Prostate gland (tissue), 2 donors: ENCODE results near the gene DLL4. TPM values are rescaled to one million over a fixed set of nuclear protein-coding genes. Genes with fewer than 3 reads are reported as not detected.

Experiments
- DNase-seq: peaks from one replicate; pipeline ENCODE4 v3.0.0-alpha.2; 2019; ENCODE audit warnings: low spot score
- H3K27ac ChIP-seq, 2 donors: fragments of 200-600 bp; sonication (generic); 2 replicates each; pipeline ENCODE4 v1.5.1; 2017 to 2019
- H3K27me3 ChIP-seq: fragments of 200-600 bp; sonication (generic); replicated peaks from 2 replicates; pipeline ENCODE4 v1.5.1; 2019; ENCODE audit not compliant: insufficient read depth
- H3K36me3 ChIP-seq, 2 donors: fragments of 200-600 bp; sonication (generic); 1 replicate in 1 of 2; 2 replicates in 1 of 2; pipeline versions ENCODE4 v1.5.1 to v1.8.1; 2017 to 2019
- H3K4me1 ChIP-seq: fragments of 200-600 bp; sonication (generic); replicated peaks from 2 replicates; pipeline ENCODE4 v1.5.1; 2019
- H3K4me3 ChIP-seq, 2 donors: fragments of 200-600 bp; sonication (generic); 2 replicates each; pipeline ENCODE4 v1.5.1; 2017 to 2019
- H3K9me3 ChIP-seq: fragments of 200-600 bp; sonication (generic); 2 replicates; pipeline ENCODE4 v1.5.1; 2017
- CTCF ChIP-seq, 4 experiments: fragments of 200-600 bp in 2 of 4; fragments of 450-650 bp in 2 of 4; sonication (generic) in 2 of 4; IDR thresholded peaks; 1 replicate in 3 of 4; 2 replicates in 1 of 4; pipeline ENCODE4 v1.5.1; 2016 to 2019; ENCODE audit warnings: antibody characterized with exemption in 4 of 4, mild to moderate bottlenecking in 2 of 4, moderate library complexity in 2 of 4
- POLR2A ChIP-seq: fragments of 450-650 bp; IDR thresholded peaks from one replicate; pipeline ENCODE4 v1.6.1; 2016; ENCODE audit warnings: antibody characterized with exemption, mild to moderate bottlenecking
- POLR2AphosphoS5 ChIP-seq: sonication (generic); formaldehyde crosslinking; IDR thresholded peaks from one replicate; pipeline ENCODE4 v1.6.1; 2017; ENCODE audit warnings: antibody characterized with exemption
- WGBS: methylation state at CpG from one replicate; pipeline ENCODE4 v1.1.5; 2018; 5-methylcytosine and 5-hydroxymethylcytosine counted together
- intact Hi-C: fragments of 100-400 bp; cut with DNase I; formaldehyde crosslinking; loops from one replicate; pipeline ENCODE4 v1.14.2; 2022
- total RNA-seq, 2 donors: library from RNA; depleted of rRNA; stranded (reverse); fragments of >200 nt; gene quantifications; one replicate each; pipeline ENCODE4 v1.1.0, GENCODE V29; 2016

DLL4 gene
- total RNA-seq, 2 donors from 2014 or later = 6.2 to 6.5 TPM

DNA sequence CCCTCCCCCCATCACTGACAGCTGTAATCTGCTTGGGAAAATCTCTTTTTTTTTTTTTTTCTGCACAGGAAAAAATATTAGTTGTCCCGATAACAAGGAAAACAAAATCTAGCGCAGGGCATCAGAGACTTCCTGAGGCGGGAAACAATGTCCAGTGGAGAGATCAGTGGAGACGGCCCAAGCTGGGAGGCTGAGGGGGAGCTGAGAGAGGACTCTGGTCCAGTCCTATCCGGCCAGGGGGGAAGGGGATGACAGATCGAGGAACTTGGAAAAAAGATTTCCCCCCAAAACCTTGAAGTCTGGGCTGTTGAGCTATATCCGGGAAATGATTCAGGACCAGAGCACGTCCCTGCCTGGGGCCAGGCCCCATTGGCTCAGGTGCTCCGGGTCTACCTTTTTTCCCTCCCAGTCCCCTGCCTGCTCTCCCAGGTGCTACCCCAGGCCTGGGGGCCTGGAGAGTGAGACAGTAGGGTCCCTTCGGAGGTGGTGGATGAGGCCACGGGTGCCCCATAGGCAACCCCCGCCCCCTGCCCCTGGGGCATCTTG, 14.0 kb upstream of the DLL4 start:
- 91% methylated on average over 12 of the region's 12 CpGs for WGBS
- no peaks in the 10 kb centered on the region for H3K9me3 ChIP-seq
- no peaks in the 10 kb centered on the region for H3K4me1 ChIP-seq
- H3K27ac ChIP-seq = no peak overlapping the region
- H3K36me3 ChIP-seq = no peaks in the 10 kb centered on the region
- no peak for DNase-seq
- no peak for TF ChIP-seq POLR2A
- no peak for TF ChIP-seq CTCF (IDR thresholded peaks at IDR 0.05)
- no peak for TF ChIP-seq POLR2AphosphoS5
- intact Hi-C loops = no loop called here
- no peak overlapping the region for H3K4me3 ChIP-seq
- no peaks in the 10 kb centered on the region for H3K27me3 ChIP-seq

GRCh38 chr15:40915679-40916078, 13.5 kb upstream of the DLL4 start:
- no peak for DNase-seq
- Histone ChIP-seq H3K9me3 (no peaks in the 10 kb centered on the region), H3K27me3 (no peaks in the 10 kb centered on the region), H3K36me3 (no peaks in the 10 kb centered on the region), H3K4me3 (no peak overlapping the region), H3K4me1 (no peaks in the 10 kb centered on the region), H3K27ac (no peak overlapping the region)
- intact Hi-C loops = no loop called here
- 78% methylated on average over 5 of the region's 6 CpGs for WGBS
- TF ChIP-seq POLR2AphosphoS5 (no peak), CTCF (IDR thresholded peaks at IDR 0.05) (no peak), POLR2A (no peak)

DNA sequence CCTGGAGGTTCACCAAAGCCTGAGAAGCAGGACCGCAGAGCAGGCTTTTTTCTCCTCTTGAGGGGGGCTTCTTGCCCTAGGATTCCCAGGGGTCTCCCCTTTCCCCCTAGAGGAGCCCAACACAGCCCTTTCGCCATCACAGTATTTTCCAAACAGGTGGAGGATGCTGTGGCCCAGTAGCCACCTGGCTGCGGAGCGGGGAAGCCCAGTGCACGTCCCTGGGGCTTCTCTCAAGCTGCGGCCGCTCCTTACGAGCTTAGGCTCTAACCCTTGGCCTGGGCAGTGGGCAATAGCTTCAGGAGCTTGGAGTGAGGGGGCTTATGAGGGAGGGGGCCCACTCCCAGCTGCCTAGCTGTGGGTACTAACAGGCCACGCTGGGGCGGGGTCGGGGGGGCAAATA, 11.6 kb upstream of the DLL4 start:
- no peak overlapping the region for H3K4me3 ChIP-seq
- no peak overlapping the region for H3K27ac ChIP-seq
- intact Hi-C loops = no loop called here
- DNase-seq = no peak
- TF ChIP-seq POLR2A (no peak), POLR2AphosphoS5 (no peak)
- 71% methylated on average over 11 of the region's 11 CpGs for WGBS
- H3K27me3 ChIP-seq = no peaks in the 10 kb centered on the region
- no peaks in the 10 kb centered on the region for H3K4me1 ChIP-seq
- H3K36me3 ChIP-seq = no peaks in the 10 kb centered on the region
- H3K9me3 ChIP-seq = no peaks in the 10 kb centered on the region

- Histone ChIP-seq H3K9me3 (no peaks in the 10 kb centered on the region), H3K36me3 (no peaks in the 10 kb centered on the region), H3K27me3 (no peaks in the 10 kb centered on the region), H3K4me1 (no peaks in the 10 kb centered on the region), H3K27ac (no peak overlapping the region), H3K4me3 (no peak overlapping the region)
- intact Hi-C loops = no loop called here
- no peak for TF ChIP-seq POLR2AphosphoS5
- WGBS = 88% methylated on average over 15 of the region's 15 CpGs
- DNase-seq = no peak
Observed at GRCh38 chr15:40918146-40918798, 10.9 kb upstream of the DLL4 start.

- no peak overlapping the region for H3K27ac ChIP-seq
- H3K27me3 ChIP-seq = no peaks in the 10 kb centered on the region
- intact Hi-C loops = no loop called here
- TF ChIP-seq CTCF (IDR thresholded peaks at IDR 0.05) = no peak
- TF ChIP-seq POLR2A = no peak
- no peak for TF ChIP-seq POLR2AphosphoS5
- no peaks in the 10 kb centered on the region for H3K9me3 ChIP-seq
- 72% methylated on average over 18 of the region's 19 CpGs for WGBS
- no peak for DNase-seq
- no peaks in the 10 kb centered on the region for H3K4me1 ChIP-seq
- no peaks in the 10 kb centered on the region for H3K36me3 ChIP-seq
- H3K4me3 ChIP-seq = no peak overlapping the region
Observed at GRCh38 chr15:40918799-40919392, 10.2 kb upstream of the DLL4 start.
